GM23338 (cell line): ENCODE data around the gene EPO. TPM values are rescaled to one million over a fixed set of nuclear protein-coding genes. Genes with fewer than 3 reads are reported as not detected.
"Not testable (repeated sequence)": the region's sequence is repeated elsewhere in the genome, so short reads cannot be mapped to it uniquely, and the experiment has no call there.

Experiments
- ATAC-seq: fragments of 200-7000 bp; cut with Tn5 transposase; 3 replicates; pipeline ENCODE4 v1.9.1; 2020
- DNase-seq: peaks from one replicate; pipeline ENCODE4 v3.0.0-alpha.2; 2015; ENCODE audit warnings: low spot score
- H2AFZ ChIP-seq: fragments of 200-600 bp; sonication (generic); 2 replicates; pipeline ENCODE4 v1.8.0; 2016; ENCODE audit warnings: antibody characterized with exemption, mild to moderate bottlenecking, moderate library complexity
- H3F3A ChIP-seq: fragments of 200-600 bp; sonication (generic); replicated peaks from 2 replicates; pipeline ENCODE4 v1.8.0; 2017; ENCODE audit warnings: antibody characterized with exemption, mixed run types, low read depth
- H3K27ac ChIP-seq: fragments of 200-600 bp; sonication (generic); 2 replicates; pipeline ENCODE4 v1.6.1; 2016; ENCODE audit warnings: low read depth
- H3K27me3 ChIP-seq: fragments of 200-600 bp; sonication (generic); 2 replicates; pipeline ENCODE4 v1.8.0; 2016; ENCODE audit warnings: mild to moderate bottlenecking, mixed run types, moderate library complexity; ENCODE audit not compliant: insufficient read depth
- H3K36me3 ChIP-seq: fragments of 200-600 bp; sonication (generic); 2 replicates; pipeline ENCODE4 v1.8.0; 2016; ENCODE audit warnings: mild to moderate bottlenecking; ENCODE audit not compliant: insufficient read depth
- H3K4me1 ChIP-seq: fragments of 200-600 bp; sonication (generic); 2 replicates; pipeline ENCODE4 v1.8.0; 2016; ENCODE audit warnings: mild to moderate bottlenecking, moderate library complexity; ENCODE audit not compliant: insufficient read depth
- H3K4me2 ChIP-seq: fragments of 200-600 bp; sonication (generic); 2 replicates; pipeline ENCODE4 v1.7.1; 2017; ENCODE audit warnings: mixed run types
- H3K4me3 ChIP-seq: fragments of 200-600 bp; sonication (generic); 2 replicates; pipeline ENCODE4 v1.6.1; 2016; ENCODE audit warnings: mixed run types
- H3K79me2 ChIP-seq: fragments of 200-600 bp; sonication (generic); replicated peaks from 2 replicates; pipeline ENCODE4 v1.8.0; 2017; ENCODE audit warnings: mild to moderate bottlenecking; ENCODE audit not compliant: insufficient read depth
- H3K9me2 ChIP-seq: fragments of 200-600 bp; sonication (generic); 2 replicates; pipeline ENCODE4 v1.8.0; 2017; ENCODE audit not compliant: insufficient read depth
- H4K20me1 ChIP-seq: fragments of 200-600 bp; sonication (generic); replicated peaks from 2 replicates; pipeline ENCODE4 v1.8.0; 2017; ENCODE audit warnings: mild to moderate bottlenecking; ENCODE audit not compliant: insufficient read depth
- H3K27ac Mint-ChIP-seq: 2 replicates; pipeline ENCODE4 v1.8.0; 2020; ENCODE audit warnings: inconsistent platforms, mild to moderate bottlenecking, moderate library complexity, mixed read lengths
- H3K27me3 Mint-ChIP-seq: 3 replicates; pipeline ENCODE4 v1.8.0; 2022; ENCODE audit warnings: low read depth, mild to moderate bottlenecking, moderate library complexity, mixed read lengths, inconsistent platforms; ENCODE audit not compliant: insufficient read depth, poor library complexity
- H3K36me3 Mint-ChIP-seq: 3 replicates; pipeline ENCODE4 v1.8.0; 2021; ENCODE audit warnings: low read depth, mild to moderate bottlenecking, inconsistent platforms, moderate library complexity, mixed read lengths
- H3K4me1 Mint-ChIP-seq: 3 replicates; pipeline ENCODE4 v1.8.0; 2020; ENCODE audit warnings: mild to moderate bottlenecking, inconsistent platforms, mixed read lengths
- H3K4me3 Mint-ChIP-seq: 3 replicates; pipeline ENCODE4 v1.8.0; 2021; ENCODE audit warnings: moderate library complexity, mild to moderate bottlenecking, inconsistent platforms, mixed read lengths
- H3K9me3 Mint-ChIP-seq: 3 replicates; pipeline ENCODE4 v1.8.0; 2020; ENCODE audit warnings: moderate library complexity, mild to moderate bottlenecking, inconsistent platforms, mixed read lengths
- CREB1 ChIP-seq: fragments of 250-450 bp; sonication (Bioruptor Pico); IDR thresholded peaks from 2 replicates; pipeline ENCODE4 v1.5.0; 2020; ENCODE audit warnings: low read depth, mild to moderate bottlenecking, moderate library complexity
- CTCF ChIP-seq, 2 experiments: fragments of 200-600 bp in 1 of 2; sonication (generic) in 1 of 2; conservative IDR thresholded peaks; 2 replicates each; pipeline versions ENCODE4 v1.5.1 to v1.6.1; 2016 to 2017; ENCODE audit warnings: antibody characterized with exemption in 2 of 2, low read depth in 2 of 2, mild to moderate bottlenecking in 2 of 2, moderate library complexity in 1 of 2
- NANOG ChIP-seq: IDR thresholded peaks from 2 replicates; pipeline ENCODE4 v1.6.1; 2016; ENCODE audit warnings: antibody characterized with exemption, borderline replicate concordance
- POLR2AphosphoS5 ChIP-seq: IDR thresholded peaks from 2 replicates; pipeline ENCODE4 v1.6.1; 2016; ENCODE audit warnings: antibody characterized with exemption, low read depth
- REST ChIP-seq: IDR thresholded peaks from one replicate; pipeline ENCODE4 v1.6.1; 2018; ENCODE audit warnings: antibody characterized with exemption; ENCODE audit not compliant: unreplicated experiment
- STAT1 ChIP-seq: IDR thresholded peaks from one replicate; pipeline ENCODE4 v1.6.1; 2016; ENCODE audit warnings: antibody characterized with exemption; ENCODE audit not compliant: unreplicated experiment
- ZNF114 ChIP-seq: fragments of 250-450 bp; sonication (Bioruptor Pico); IDR thresholded peaks from 2 replicates; pipeline ENCODE4 v1.5.0; 2020; ENCODE audit warnings: mild to moderate bottlenecking, moderate library complexity
- polyA plus RNA-seq: library from polyadenylated mRNA; unstranded; fragments of >200 nt; fragmentation: Nextera tagmentation; extraction: Ambion mirVana; gene quantifications from 2 replicates; pipeline ENCODE4 v1.2.1, GENCODE V29; 2016
- total RNA-seq: library from RNA; depleted of rRNA; stranded (reverse); fragments of >200 nt; shearing (Covaris generic); gene quantifications from 2 replicates; pipeline ENCODE4 v1.2.3, GENCODE V29; 2014

EPO gene
- total and polyA plus RNA-seq, 2 experiments from 2014 or later: 1.0 TPM; not detected in 1

- not testable (repeated sequence) for H4K20me1 ChIP-seq, ATAC-seq, H3K4me1 Mint-ChIP-seq, H3K27ac ChIP-seq, DNase-seq, H3K27me3 ChIP-seq, H3K36me3 ChIP-seq, H2AFZ ChIP-seq, H3K4me2 ChIP-seq, H3K4me3 Mint-ChIP-seq, H3K9me3 Mint-ChIP-seq, H3K36me3 Mint-ChIP-seq, H3K9me2 ChIP-seq, H3K4me1 ChIP-seq, H3K4me3 ChIP-seq, H3K27me3 Mint-ChIP-seq
- peaks cover 40% of the 10 kb centered on the region for H3K79me2 ChIP-seq
- H3K27ac Mint-ChIP-seq: peak overlapping the region; percentile 63
- peaks cover 11% of the 10 kb centered on the region; the same call in 1 of the 2 replicates for H3F3A ChIP-seq
These were observed 19.2 kb upstream of the EPO start for GRCh38 chr7:100701089-100701488.

GRCh38 chr7:100705320-100705752, 14.9 kb upstream of the EPO start:
- H3K4me2 ChIP-seq: peak overlapping the region; percentile 88
- H3K27ac ChIP-seq: peak overlapping the region; percentile 78; the same call in 1 of the 2 replicates
- peaks cover 12% of the 10 kb centered on the region for H4K20me1 ChIP-seq
- no peaks in the 10 kb centered on the region; the same call in 1 of the 2 replicates for H3K4me1 ChIP-seq
- Mint-ChIP-seq H3K27ac (peak overlapping the region; percentile 98), H3K36me3 (peaks cover 20% of the 10 kb centered on the region), H3K4me1 (peaks cover 9% of the 10 kb centered on the region), H3K4me3 (peak overlapping the region; percentile 98), H3K27me3 (peaks cover 2% of the 10 kb centered on the region), H3K9me3 (no peaks in the 10 kb centered on the region)
- no peak overlapping the region; the same call in 1 of the 2 replicates for H2AFZ ChIP-seq
- H3K4me3 ChIP-seq: peak overlapping the region; percentile 98
- peak; percentile 86 for ATAC-seq
- no peaks in the 10 kb centered on the region for H3K27me3 ChIP-seq
- H3K9me2 ChIP-seq: no peaks in the 10 kb centered on the region
- peak; percentile 85 for DNase-seq
- peaks cover 48% of the 10 kb centered on the region for H3K79me2 ChIP-seq
- peaks cover 8% of the 10 kb centered on the region for H3K36me3 ChIP-seq
- H3F3A ChIP-seq: peaks cover 17% of the 10 kb centered on the region; the same call in 1 of the 2 replicates
- peak; percentile 83 to 92 for TF ChIP-seq CTCF (conservative IDR thresholded peaks at IDR 0.05; ENCODE audit: low read depth in 2 of 2)
- TF ChIP-seq CREB1 (CRISPR knock-in tag): peak; percentile 23; the same call in 1 of the 2 replicates
- no peak for TF ChIP-seq NANOG

GRCh38 chr7:100705753-100706671, 14.3 kb upstream of the EPO start, which contains the start of gene POP7:
TSS of gene POP7 (plus strand) at chr7:100706121. CDS start at chr7:100706831, 710 bp downstream.
- Mint-ChIP-seq H3K27me3 (peaks cover 4% of the 10 kb centered on the region), H3K9me3 (no peaks in the 10 kb centered on the region), H3K27ac (peak within 1 kb of the TSS; percentile 98), H3K4me1 (peaks cover 9% of the 10 kb centered on the region), H3K36me3 (peaks cover 20% of the 10 kb centered on the region), H3K4me3 (peak within 1 kb of the TSS; percentile 98)
- DNase-seq: peak; percentile 100
- peak within 1 kb of the TSS; percentile 91 for H3K4me2 ChIP-seq
- peaks cover 8% of the 10 kb centered on the region for H3K36me3 ChIP-seq
- H3K27me3 ChIP-seq: no peaks in the 10 kb centered on the region
- peaks cover 42% of the 10 kb centered on the region for H3K79me2 ChIP-seq
- no peaks in the 10 kb centered on the region for H3K9me2 ChIP-seq
- peak within 1 kb of the TSS; percentile 87 for H3K27ac ChIP-seq
- H3F3A ChIP-seq: peaks cover 17% of the 10 kb centered on the region; the same call in 1 of the 2 replicates
- H3K4me1 ChIP-seq: no peaks in the 10 kb centered on the region; the same call in 1 of the 2 replicates
- peaks cover 12% of the 10 kb centered on the region for H4K20me1 ChIP-seq
- peak within 1 kb of the TSS; percentile 82; the same call in 1 of the 2 replicates for H2AFZ ChIP-seq
- peak within 1 kb of the TSS; percentile 98 for H3K4me3 ChIP-seq
- ATAC-seq: peak; percentile 95
- TF ChIP-seq REST (no peak), POLR2AphosphoS5 (peak; percentile 89), ZNF114 (CRISPR knock-in tag) (no peak), STAT1 (no peak), CTCF (conservative IDR thresholded peaks at IDR 0.05; ENCODE audit: low read depth in 2 of 2) (0 out of 4 replicates have a peak, but pooled peaks of 1 of the 2 experiments have one; percentile 0), CREB1 (CRISPR knock-in tag) (peak; percentile 84)
